ENCODE data around the gene PER3. TPM values are rescaled to one million over a fixed set of nuclear protein-coding genes. Genes with fewer than 3 reads are reported as not detected.

PER3 gene
- total and polyA plus RNA-seq, 10 of the 15 experiments (the other 5 are each of a cell fraction or from before 2014, with no cell fraction given), result 0.06 to 0.64 (median 0.13) TPM; not detected in 1

GRCh38 chr1:7888248-7889081, 104.4 kb downstream of the PER3 start:
- H3K9me3 ChIP-seq (replicated peaks; ENCODE audit: control insufficient read depth, insufficient read depth, low read length), result no peaks in the 10 kb centered on the region
- no peak for ATAC-seq
- WGBS (ENCODE audit: insufficient coverage, insufficient replicate concordance, low lambda C conversion rate, missing lambda C conversion rate), result 40% methylated on average over 9 of the region's 9 CpGs
- DNase-seq (ENCODE audit: low read depth, low spot score), result no peak
- in situ Hi-C loops (cut with MboI) (no loop called here), intact Hi-C loops (cut with micrococcal nuclease; ENCODE audit: unreplicated experiment) (no loop called here)
- H3K4me3 ChIP-seq, result no peak overlapping the region
- H3K27ac ChIP-seq (ENCODE audit: control insufficient read depth, insufficient read depth), result no peak overlapping the region
- no peaks in the 10 kb centered on the region for H4K20me1 ChIP-seq (ENCODE audit: control insufficient read depth, insufficient read depth)
- ChIA-PET POLR2A (interaction anchor here (0.7 kb wide), 1 partner anchor 540 kb away, joined by 8 read pairs; no protein-coding TSS in a partner anchor), RAD21 (ENCODE audit: unreplicated experiment) (no interaction called here), SMC1A (ENCODE audit: uncharacterized antibody, unreplicated experiment) (no interaction called here), CTCF (no interaction called here)
- FAIRE-seq, result no peak
- no TSS peak for BruUV-seq (replicated peaks)
- H3K4me2 ChIP-seq (ENCODE audit: control insufficient read depth, insufficient read depth), result no peak overlapping the region
- no peak overlapping the region for H2AFZ ChIP-seq (ENCODE audit: control insufficient read depth, low read depth, low read length)
- no peaks in the 10 kb centered on the region; a peak in 1 of 4 replicates for H3K27me3 ChIP-seq (replicated peaks in 1 of 2; ENCODE audit: control insufficient read depth in 2 of 2, insufficient read depth in 2 of 2, low read length in 1 of 2)
- no peaks in the 10 kb centered on the region for H3K79me2 ChIP-seq (ENCODE audit: control insufficient read depth, insufficient read depth, low read length)
- no peaks in the 10 kb centered on the region for H3K36me3 ChIP-seq (ENCODE audit: control insufficient read depth in 2 of 2, insufficient read depth in 2 of 2, low read length in 1 of 2)
- no peaks in the 10 kb centered on the region for H3K4me1 ChIP-seq (ENCODE audit: control insufficient read depth, insufficient read depth, low read length)
- TF ChIP-seq, protein P1, sequence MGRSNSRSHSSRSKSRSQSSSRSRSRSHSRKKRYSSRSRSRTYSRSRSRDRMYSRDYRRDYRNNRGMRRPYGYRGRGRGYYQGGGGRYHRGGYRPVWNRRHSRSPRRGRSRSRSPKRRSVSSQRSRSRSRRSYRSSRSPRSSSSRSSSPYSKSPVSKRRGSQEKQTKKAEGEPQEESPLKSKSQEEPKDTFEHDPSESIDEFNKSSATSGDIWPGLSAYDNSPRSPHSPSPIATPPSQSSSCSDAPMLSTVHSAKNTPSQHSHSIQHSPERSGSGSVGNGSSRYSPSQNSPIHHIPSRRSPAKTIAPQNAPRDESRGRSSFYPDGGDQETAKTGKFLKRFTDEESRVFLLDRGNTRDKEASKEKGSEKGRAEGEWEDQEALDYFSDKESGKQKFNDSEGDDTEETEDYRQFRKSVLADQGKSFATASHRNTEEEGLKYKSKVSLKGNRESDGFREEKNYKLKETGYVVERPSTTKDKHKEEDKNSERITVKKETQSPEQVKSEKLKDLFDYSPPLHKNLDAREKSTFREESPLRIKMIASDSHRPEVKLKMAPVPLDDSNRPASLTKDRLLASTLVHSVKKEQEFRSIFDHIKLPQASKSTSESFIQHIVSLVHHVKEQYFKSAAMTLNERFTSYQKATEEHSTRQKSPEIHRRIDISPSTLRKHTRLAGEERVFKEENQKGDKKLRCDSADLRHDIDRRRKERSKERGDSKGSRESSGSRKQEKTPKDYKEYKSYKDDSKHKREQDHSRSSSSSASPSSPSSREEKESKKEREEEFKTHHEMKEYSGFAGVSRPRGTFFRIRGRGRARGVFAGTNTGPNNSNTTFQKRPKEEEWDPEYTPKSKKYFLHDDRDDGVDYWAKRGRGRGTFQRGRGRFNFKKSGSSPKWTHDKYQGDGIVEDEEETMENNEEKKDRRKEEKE (IDR thresholded peaks at IDR 0.05), result no peak
- TF ChIP-seq ELK1 (IDR thresholded peaks at IDR 0.05; ENCODE audit: low read depth, low read length) (no peak), IKZF1 (conservative IDR thresholded peaks at IDR 0.05) (no peak), ASH2L (IDR thresholded peaks at IDR 0.05; ENCODE audit: borderline replicate concordance, low read depth) (no peak), NKRF (conservative IDR thresholded peaks at IDR 0.05) (no peak), MTA2 (IDR thresholded peaks at IDR 0.05; ENCODE audit: low read depth) (no peak), MLLT1 (IDR thresholded peaks at IDR 0.05) (no peak)
- TF ChIP-seq, protein P2, sequence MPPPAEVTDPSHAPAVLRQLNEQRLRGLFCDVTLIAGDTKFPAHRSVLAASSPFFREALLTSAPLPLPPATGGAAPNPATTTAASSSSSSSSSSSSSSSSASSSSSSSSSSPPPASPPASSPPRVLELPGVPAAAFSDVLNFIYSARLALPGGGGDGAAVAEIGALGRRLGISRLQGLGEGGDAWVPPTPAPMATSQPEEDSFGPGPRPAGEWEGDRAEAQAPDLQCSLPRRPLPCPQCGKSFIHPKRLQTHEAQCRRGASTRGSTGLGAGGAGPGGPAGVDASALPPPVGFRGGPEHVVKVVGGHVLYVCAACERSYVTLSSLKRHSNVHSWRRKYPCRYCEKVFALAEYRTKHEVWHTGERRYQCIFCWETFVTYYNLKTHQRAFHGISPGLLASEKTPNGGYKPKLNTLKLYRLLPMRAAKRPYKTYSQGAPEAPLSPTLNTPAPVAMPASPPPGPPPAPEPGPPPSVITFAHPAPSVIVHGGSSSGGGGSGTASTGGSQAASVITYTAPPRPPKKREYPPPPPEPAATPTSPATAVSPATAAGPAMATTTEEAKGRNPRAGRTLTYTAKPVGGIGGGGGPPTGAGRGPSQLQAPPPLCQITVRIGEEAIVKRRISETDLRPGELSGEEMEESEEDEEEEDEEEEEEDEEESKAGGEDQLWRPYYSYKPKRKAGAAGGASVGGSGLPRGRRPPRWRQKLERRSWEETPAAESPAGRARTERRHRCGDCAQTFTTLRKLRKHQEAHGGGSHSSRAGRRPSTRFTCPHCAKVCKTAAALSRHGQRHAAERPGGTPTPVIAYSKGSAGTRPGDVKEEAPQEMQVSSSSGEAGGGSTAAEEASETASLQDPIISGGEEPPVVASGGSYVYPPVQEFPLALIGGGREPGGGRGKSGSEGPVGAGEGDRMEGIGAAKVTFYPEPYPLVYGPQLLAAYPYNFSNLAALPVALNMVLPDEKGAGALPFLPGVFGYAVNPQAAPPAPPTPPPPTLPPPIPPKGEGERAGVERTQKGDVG (CRISPR knock-in tag; IDR thresholded peaks at IDR 0.05), result no peak
- TF ChIP-seq, protein P3, sequence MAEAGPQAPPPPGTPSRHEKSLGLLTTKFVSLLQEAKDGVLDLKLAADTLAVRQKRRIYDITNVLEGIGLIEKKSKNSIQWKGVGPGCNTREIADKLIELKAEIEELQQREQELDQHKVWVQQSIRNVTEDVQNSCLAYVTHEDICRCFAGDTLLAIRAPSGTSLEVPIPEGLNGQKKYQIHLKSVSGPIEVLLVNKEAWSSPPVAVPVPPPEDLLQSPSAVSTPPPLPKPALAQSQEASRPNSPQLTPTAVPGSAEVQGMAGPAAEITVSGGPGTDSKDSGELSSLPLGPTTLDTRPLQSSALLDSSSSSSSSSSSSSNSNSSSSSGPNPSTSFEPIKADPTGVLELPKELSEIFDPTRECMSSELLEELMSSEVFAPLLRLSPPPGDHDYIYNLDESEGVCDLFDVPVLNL (IDR thresholded peaks at IDR 0.05; ENCODE audit: low read depth, low read length), result no peak
- H3K9ac ChIP-seq (ENCODE audit: control insufficient read depth, insufficient read depth, low read length), result no peak overlapping the region
